Heart left ventricle (tissue), 16 donors: Measurements from ENCODE around the gene PRDM11. TPM values are rescaled to one million over a fixed set of nuclear protein-coding genes. Genes with fewer than 3 reads are reported as not detected.
A peak's percentile ranks its signal among the peaks of the same experiment; 100 is the strongest.

ENCODE experiments used
- ATAC-seq, 4 donors: fragments of 200-7000 bp; cut with Tn5 transposase; one replicate each; pipeline ENCODE4 v1.9.1; 2020 to 2022; ENCODE audit warnings: moderate library complexity in 4 of 4, mild to moderate bottlenecking in 3 of 4, moderate number of reproducible peaks in 1 of 4
- DNase-seq, 5 donors: peaks; one replicate each; pipeline ENCODE4 v3.0.0-alpha.2; 2020
- H3K27ac ChIP-seq, 12 donors: fragments of 200-600 bp; sonication (generic) in 4 of 12; one replicate each; pipeline versions ENCODE4 v1.5.0 to v1.8.0; 2016 to 2022; ENCODE audit warnings: mild to moderate bottlenecking in 2 of 12
- H3K27me3 ChIP-seq, 9 donors: fragments of 200-600 bp; sonication (generic) in 2 of 9; one replicate each; pipeline versions ENCODE4 v1.5.1 to v1.8.0; 2016 to 2022; ENCODE audit warnings: mild to moderate bottlenecking in 3 of 9
- H3K36me3 ChIP-seq, 9 donors: fragments of 200-600 bp; sonication (generic) in 2 of 9; one replicate each; pipeline versions ENCODE4 v1.5.0 to v1.8.0; 2018 to 2022; ENCODE audit warnings: mild to moderate bottlenecking in 2 of 9
- H3K4me1 ChIP-seq, 12 donors: fragments of 200-600 bp; sonication (generic) in 4 of 12; one replicate each; pipeline versions ENCODE4 v1.5.0 to v1.8.0; 2016 to 2022; ENCODE audit warnings: mild to moderate bottlenecking in 3 of 12
- H3K4me3 ChIP-seq, 12 donors: fragments of 200-600 bp; sonication (generic) in 4 of 12; one replicate each; pipeline versions ENCODE4 v1.5.0 to v1.8.0; 2017 to 2022; ENCODE audit warnings: mild to moderate bottlenecking in 9 of 12, moderate library complexity in 4 of 12
- H3K9me3 ChIP-seq, 12 donors: fragments of 200-600 bp; sonication (generic) in 4 of 12; one replicate each; pipeline versions ENCODE4 v1.5.0 to v1.8.0; 2016 to 2022; ENCODE audit warnings: mild to moderate bottlenecking in 1 of 12
- CTCF ChIP-seq, 12 donors: fragments of 200-600 bp; sonication (generic) in 4 of 12; IDR thresholded peaks; one replicate each; pipeline versions ENCODE4 v1.5.0 to v1.8.0; 2018 to 2022; ENCODE audit warnings: antibody characterized with exemption in 12 of 12, mild to moderate bottlenecking in 5 of 12
- POLR2A ChIP-seq, 2 donors: fragments of 450-650 bp; IDR thresholded peaks; one replicate each; pipeline ENCODE4 v1.6.1; 2017; ENCODE audit warnings: antibody characterized with exemption in 2 of 2, mild to moderate bottlenecking in 2 of 2, moderate library complexity in 2 of 2
- WGBS, 4 donors: extraction: QIAGEN DNeasy Blood & Tissue Kit in 2 of 4; methylation state at CpG; one replicate each; pipeline versions ENCODE4 v1.1.5 to v1.1.7; 2013 to 2018; 5-methylcytosine and 5-hydroxymethylcytosine counted together
- intact Hi-C, 10 donors: fragments of 100-400 bp; cut with DNase I; formaldehyde crosslinking; loops; one replicate each; pipeline versions ENCODE4 v1.11.1 to v1.14.2; 2022
- polyA plus RNA-seq, 2 donors: library from polyadenylated mRNA; stranded (reverse); fragments of 200-250 nt; gene quantifications; one replicate each; pipeline ENCODE4 v1.2.3, GENCODE V29; 2013
- total RNA-seq, 9 donors: library from RNA; depleted of rRNA in 2 of 9; stranded (reverse); fragments of >200 nt in 2 of 9; fragmentation: NEBNext Ultra II Directional in 3 of 9; extraction: Animal tissue kit (Norgen Biotek cat#: 25700) in 3 of 9; gene quantifications; one replicate each; pipeline versions ENCODE4 v1.1.0 to v1.2.4, GENCODE V29; 2016 to 2023
- donor health status: ischemic (EF 13 %, LVEDD 7.1; RV severe dilation, severe dysfunction).
- donor health status: healthy with polysubstance abuse.
- donor health status: DM: no; HTN: yes; CAD: no.
- donor health status: DM: no; HTN: no; CAD: no.
- donor health status: ischemic (EF 25% LVEDD 6.9; RV normal size, moderate dysfunction).
- donor health status: ischemic (EF 25% LVEDD 5.7; RV mildly dilated, moderate dysfunction).
- donor health status: healthy.
- donor health status: DM: yes; HTN: yes; CAD: no.
- donor health status: ischemic (EF 35%, LVEDD 5.7; RV mildly dilated, moderate dysfunction).
- donor health status: nonischemic (EF 11% LVEDD 7.7; RV severe dilation, severe dysfunction).
- donor health status: DM: yes; HTN: yes; CAD: no.
- donor health status: PGD.
- donor health status: ischemic (EF 29% LVEDD 5.4; RV normal size, mild dysfunction).
- donor health status: nonischemic (EF 23%, LVEDD 6.1; RV moderate dilation, normal function).

Gene PRDM11
- total and polyA plus RNA-seq, 11 donors = 4.5 to 29.6 (median 18.2) TPM

- no peak for TF ChIP-seq POLR2A (IDR thresholded peaks at IDR 0.05)
- TF ChIP-seq CTCF (IDR thresholded peaks at IDR 0.05) = no peak
- Histone ChIP-seq H3K36me3 (peaks cover 0 to 9% (median 5%) of the 10 kb centered on the region in 9 donors), H3K4me3 (no peak overlapping the region), H3K4me1 (peaks cover 0 to 5% (median 0%) of the 10 kb centered on the region in 12 donors), H3K9me3 (no peaks in the 10 kb centered on the region), H3K27me3 (peaks cover 0 to under 1% (median 0%) of the 10 kb centered on the region in 9 donors), H3K27ac (no peak overlapping the region)
- intact Hi-C loops = loop anchor here in 4 of 10 donors (2.0 to 5.0 kb wide), 2 partner anchors 120 to 122 kb away; no protein-coding TSS in a partner anchor
- no peak for ATAC-seq
- 85 to 89% (median 87%) methylated on average over 4 to 5 of the region's 5 CpGs for WGBS, 4 donors
- DNase-seq = no peak
Observed at GRCh38 chr11:45232341-45233080, 86.1 kb downstream of the PRDM11 start.

- Histone ChIP-seq H3K27ac (no peak overlapping the region), H3K36me3 (peaks cover 0 to 4% (median 0%) of the 10 kb centered on the region in 9 donors), H3K27me3 (peaks cover 0 to 3% (median 0%) of the 10 kb centered on the region in 9 donors), H3K4me1 (peaks cover 0 to 5% (median 0%) of the 10 kb centered on the region in 12 donors), H3K4me3 (no peak overlapping the region), H3K9me3 (no peaks in the 10 kb centered on the region)
- peak in 3 of 4 donors; percentile 67 to 76 (median 74) for ATAC-seq
- no peak for TF ChIP-seq POLR2A (IDR thresholded peaks at IDR 0.05)
- TF ChIP-seq CTCF (IDR thresholded peaks at IDR 0.05) = peak; percentile 74 to 88 (median 81)
- DNase-seq = peak; percentile 51 to 82 (median 67)
- 58 to 76% (median 59%) methylated on average over 10 to 17 of the region's 17 CpGs for WGBS, 4 donors
- intact Hi-C loops = loop anchor here in 4 of 10 donors (2.0 to 5.0 kb wide), 2 partner anchors 121 to 122 kb away; no protein-coding TSS in a partner anchor
Observed at GRCh38 chr11:45233121-45233803, 86.8 kb downstream of the PRDM11 start.

- ATAC-seq (no peak), DNase-seq (no peak)
- WGBS, 4 donors = 70 to 77% (median 74%) methylated on average over 7 to 14 of the region's 14 CpGs
- Histone ChIP-seq H3K4me1 (peaks cover 0 to 5% (median 0%) of the 10 kb centered on the region in 12 donors), H3K27me3 (peaks cover 0 to 3% (median 0%) of the 10 kb centered on the region in 9 donors), H3K9me3 (no peaks in the 10 kb centered on the region), H3K4me3 (no peak overlapping the region), H3K36me3 (no peaks in the 10 kb centered on the region), H3K27ac (no peak overlapping the region)
- peak in 3 of 12 donors; percentile 2 to 11 (median 3) for TF ChIP-seq CTCF (IDR thresholded peaks at IDR 0.05)
- TF ChIP-seq POLR2A (IDR thresholded peaks at IDR 0.05) = no peak
- intact Hi-C loops = loop anchor here in 4 of 10 donors (2.0 to 5.0 kb wide), 2 partner anchors 121 to 123 kb away; no protein-coding TSS in a partner anchor
Observed at GRCh38 chr11:45233804-45234170, 87.3 kb downstream of the PRDM11 start.
